Astrocyte (in vitro differentiated cells and primary cell): ENCODE data around the gene GPD2. TPM values are rescaled to one million over a fixed set of nuclear protein-coding genes. Genes with fewer than 3 reads are reported as not detected.
A peak's percentile ranks its signal among the peaks of the same experiment; 100 is the strongest.

Experiments used
- DNase-seq: peaks from one replicate; pipeline ENCODE4 v3.0.0-alpha.2; 2010; ENCODE audit warnings: low read depth
- FAIRE-seq: peaks from 2 replicates; lab custom pipeline; 2011; peaks lifted over from hg19 to GRCh38; lab: Jason Lieb, UNC
- H2AFZ ChIP-seq: 2 replicates; pipeline ENCODE4 v1.6.0; 2012; ENCODE audit warnings: low read depth, low read length, inconsistent platforms
- H3K27ac ChIP-seq: 2 replicates; pipeline ENCODE4 v1.5.1; 2011; ENCODE audit warnings: low read depth, low read length, inconsistent platforms
- H3K27me3 ChIP-seq: 2 replicates; pipeline ENCODE4 v1.6.0; 2011; ENCODE audit warnings: low read length, inconsistent platforms; ENCODE audit not compliant: insufficient read depth
- H3K36me3 ChIP-seq: 2 replicates; pipeline ENCODE4 v1.5.1; 2011; ENCODE audit warnings: low read length, inconsistent platforms; ENCODE audit not compliant: insufficient read depth
- H3K4me1 ChIP-seq: 2 replicates; pipeline ENCODE4 v1.5.1; 2011; ENCODE audit warnings: low read length, inconsistent platforms; ENCODE audit not compliant: insufficient read depth
- H3K4me2 ChIP-seq: 2 replicates; pipeline ENCODE4 v1.6.0; 2012; ENCODE audit warnings: low read length, inconsistent platforms
- H3K4me3 ChIP-seq: 2 replicates; pipeline ENCODE4 v1.5.1; 2011; ENCODE audit warnings: low read depth, mild to moderate bottlenecking, low read length, inconsistent platforms; ENCODE audit not compliant: insufficient read depth
- H3K79me2 ChIP-seq: 2 replicates; pipeline ENCODE4 v1.6.0; 2012; ENCODE audit warnings: mild to moderate bottlenecking, low read length, inconsistent platforms; ENCODE audit not compliant: insufficient read depth
- H3K9ac ChIP-seq: 2 replicates; pipeline ENCODE4 v1.6.0; 2012; ENCODE audit warnings: mild to moderate bottlenecking, low read length, inconsistent platforms
- H3K9me3 ChIP-seq: 2 replicates; pipeline ENCODE4 v1.5.1; 2012; ENCODE audit warnings: low read depth, mild to moderate bottlenecking, low read length, inconsistent platforms; ENCODE audit not compliant: insufficient read depth
- H4K20me1 ChIP-seq: 2 replicates; pipeline ENCODE4 v1.6.0; 2012; ENCODE audit warnings: low read length, inconsistent platforms; ENCODE audit not compliant: insufficient read depth
- H3K27ac Mint-ChIP-seq: one replicate; pipeline ENCODE4 v1.8.0; 2021; ENCODE audit warnings: mild to moderate bottlenecking, mixed read lengths; ENCODE audit not compliant: unreplicated experiment
- H3K27me3 Mint-ChIP-seq: one replicate; pipeline ENCODE4 v1.8.0; 2021; ENCODE audit warnings: low read depth, mixed read lengths; ENCODE audit not compliant: unreplicated experiment
- H3K36me3 Mint-ChIP-seq: one replicate; pipeline ENCODE4 v1.8.0; 2021; ENCODE audit warnings: low read depth, mixed read lengths; ENCODE audit not compliant: unreplicated experiment
- H3K4me1 Mint-ChIP-seq: one replicate; pipeline ENCODE4 v1.8.0; 2021; ENCODE audit warnings: low read depth, mixed read lengths; ENCODE audit not compliant: unreplicated experiment
- H3K4me3 Mint-ChIP-seq: one replicate; pipeline ENCODE4 v1.8.0; 2021; ENCODE audit warnings: mild to moderate bottlenecking, moderate library complexity, mixed read lengths; ENCODE audit not compliant: unreplicated experiment
- H3K9me3 Mint-ChIP-seq: one replicate; pipeline ENCODE4 v1.8.0; 2021; ENCODE audit warnings: mild to moderate bottlenecking, mixed read lengths; ENCODE audit not compliant: unreplicated experiment
- EZH2 ChIP-seq: IDR thresholded peaks from 2 replicates; pipeline ENCODE4 v1.6.1; 2012; ENCODE audit warnings: mild to moderate bottlenecking, low read length, inconsistent platforms; ENCODE audit not compliant: insufficient read depth
- total RNA-seq: library from RNA; stranded (reverse); gene quantifications from 2 replicates; pipeline ENCODE4 v1.2.1, GENCODE V29; 2021
- TF ChIP-seq, protein P1 (sequence below): IDR thresholded peaks from 2 replicates; pipeline ENCODE4 v1.5.1; 2011; ENCODE audit warnings: low read depth, mild to moderate bottlenecking, inconsistent platforms, low read length, moderate library complexity; ENCODE audit not compliant: insufficient read depth

The GPD2 gene
- total RNA-seq, 1 donor from 2014 or later: 29.0 TPM

DNA sequence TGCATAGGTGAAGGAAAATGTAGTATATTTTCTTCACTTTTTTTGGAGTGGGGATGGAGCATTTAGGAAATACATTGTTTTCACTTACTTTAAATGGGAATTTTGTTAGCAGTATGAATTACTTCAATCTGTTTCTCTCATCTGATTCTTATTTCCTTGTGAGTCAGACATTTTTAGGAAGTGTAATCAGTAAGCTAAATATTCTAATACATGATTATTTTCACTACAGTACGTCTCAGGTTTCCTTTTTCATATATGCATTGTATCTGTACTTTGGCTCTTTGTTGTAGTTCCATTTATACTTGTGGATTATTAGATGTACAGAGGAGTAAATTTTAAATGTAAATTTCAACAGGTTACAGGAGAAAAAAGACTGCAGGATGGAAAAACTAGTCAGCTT, 27.9 kb downstream of the GPD2 start:
- peaks cover 10% of the 10 kb centered on the region for H3K79me2 ChIP-seq
- H3K27ac Mint-ChIP-seq: no peak overlapping the region
- peak overlapping the region; percentile 68 for H3K4me2 ChIP-seq
- H3K9ac ChIP-seq: no peak overlapping the region
- no peaks in the 10 kb centered on the region for H3K27me3 ChIP-seq
- no peak for TF ChIP-seq EZH2
- TF ChIP-seq, protein P1, sequence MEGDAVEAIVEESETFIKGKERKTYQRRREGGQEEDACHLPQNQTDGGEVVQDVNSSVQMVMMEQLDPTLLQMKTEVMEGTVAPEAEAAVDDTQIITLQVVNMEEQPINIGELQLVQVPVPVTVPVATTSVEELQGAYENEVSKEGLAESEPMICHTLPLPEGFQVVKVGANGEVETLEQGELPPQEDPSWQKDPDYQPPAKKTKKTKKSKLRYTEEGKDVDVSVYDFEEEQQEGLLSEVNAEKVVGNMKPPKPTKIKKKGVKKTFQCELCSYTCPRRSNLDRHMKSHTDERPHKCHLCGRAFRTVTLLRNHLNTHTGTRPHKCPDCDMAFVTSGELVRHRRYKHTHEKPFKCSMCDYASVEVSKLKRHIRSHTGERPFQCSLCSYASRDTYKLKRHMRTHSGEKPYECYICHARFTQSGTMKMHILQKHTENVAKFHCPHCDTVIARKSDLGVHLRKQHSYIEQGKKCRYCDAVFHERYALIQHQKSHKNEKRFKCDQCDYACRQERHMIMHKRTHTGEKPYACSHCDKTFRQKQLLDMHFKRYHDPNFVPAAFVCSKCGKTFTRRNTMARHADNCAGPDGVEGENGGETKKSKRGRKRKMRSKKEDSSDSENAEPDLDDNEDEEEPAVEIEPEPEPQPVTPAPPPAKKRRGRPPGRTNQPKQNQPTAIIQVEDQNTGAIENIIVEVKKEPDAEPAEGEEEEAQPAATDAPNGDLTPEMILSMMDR: no peak
- FAIRE-seq: no peak
- H4K20me1 ChIP-seq: no peaks in the 10 kb centered on the region
- H3K9me3 Mint-ChIP-seq: no peaks in the 10 kb centered on the region
- H3K4me3 Mint-ChIP-seq: no peak overlapping the region
- H3K27me3 Mint-ChIP-seq: no peaks in the 10 kb centered on the region
- peaks cover 14% of the 10 kb centered on the region for H3K4me1 Mint-ChIP-seq
- H3K4me3 ChIP-seq: no peak overlapping the region
- peaks cover 10% of the 10 kb centered on the region for H3K4me1 ChIP-seq
- DNase-seq: no peak
- no peak overlapping the region for H2AFZ ChIP-seq
- no peaks in the 10 kb centered on the region for H3K36me3 Mint-ChIP-seq
- H3K9me3 ChIP-seq: no peaks in the 10 kb centered on the region
- H3K27ac ChIP-seq: no peak overlapping the region
- H3K36me3 ChIP-seq: no peaks in the 10 kb centered on the region

DNA sequence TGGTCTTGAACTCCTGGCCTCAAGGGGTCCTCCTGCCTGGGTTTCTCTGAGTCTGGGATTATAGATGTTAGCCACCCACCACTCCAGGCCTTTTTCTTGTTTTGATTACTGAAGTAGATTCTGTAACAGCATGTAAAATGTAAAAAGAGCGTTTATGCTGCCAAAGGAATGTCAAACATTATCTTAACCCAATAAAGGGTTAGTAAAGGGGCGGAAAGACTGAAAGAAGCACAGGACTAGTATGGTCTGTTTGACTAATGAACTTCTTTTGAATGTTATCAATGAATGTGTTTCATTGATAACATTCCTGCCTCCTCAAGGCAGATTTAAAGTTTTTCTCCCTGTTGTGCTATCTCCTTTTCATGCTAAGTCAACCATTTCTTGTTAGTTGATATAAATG, 29.4 kb downstream of the GPD2 start:
- Histone ChIP-seq H3K79me2 (peaks cover 16% of the 10 kb centered on the region), H3K36me3 (no peaks in the 10 kb centered on the region), H3K4me3 (no peak overlapping the region), H4K20me1 (no peaks in the 10 kb centered on the region), H2AFZ (no peak overlapping the region), H3K4me2 (no peak overlapping the region), H3K27me3 (no peaks in the 10 kb centered on the region), H3K4me1 (peaks cover 10% of the 10 kb centered on the region), H3K27ac (no peak overlapping the region), H3K9me3 (no peaks in the 10 kb centered on the region), H3K9ac (no peak overlapping the region)
- Mint-ChIP-seq H3K27ac (peak overlapping the region; percentile 43), H3K27me3 (no peaks in the 10 kb centered on the region), H3K4me1 (peaks cover 11% of the 10 kb centered on the region), H3K9me3 (no peaks in the 10 kb centered on the region), H3K36me3 (no peaks in the 10 kb centered on the region), H3K4me3 (no peak overlapping the region)
- no peak for FAIRE-seq
- DNase-seq: peak; percentile 24
- TF ChIP-seq, protein P1: no peak
- no peak for TF ChIP-seq EZH2

DNA sequence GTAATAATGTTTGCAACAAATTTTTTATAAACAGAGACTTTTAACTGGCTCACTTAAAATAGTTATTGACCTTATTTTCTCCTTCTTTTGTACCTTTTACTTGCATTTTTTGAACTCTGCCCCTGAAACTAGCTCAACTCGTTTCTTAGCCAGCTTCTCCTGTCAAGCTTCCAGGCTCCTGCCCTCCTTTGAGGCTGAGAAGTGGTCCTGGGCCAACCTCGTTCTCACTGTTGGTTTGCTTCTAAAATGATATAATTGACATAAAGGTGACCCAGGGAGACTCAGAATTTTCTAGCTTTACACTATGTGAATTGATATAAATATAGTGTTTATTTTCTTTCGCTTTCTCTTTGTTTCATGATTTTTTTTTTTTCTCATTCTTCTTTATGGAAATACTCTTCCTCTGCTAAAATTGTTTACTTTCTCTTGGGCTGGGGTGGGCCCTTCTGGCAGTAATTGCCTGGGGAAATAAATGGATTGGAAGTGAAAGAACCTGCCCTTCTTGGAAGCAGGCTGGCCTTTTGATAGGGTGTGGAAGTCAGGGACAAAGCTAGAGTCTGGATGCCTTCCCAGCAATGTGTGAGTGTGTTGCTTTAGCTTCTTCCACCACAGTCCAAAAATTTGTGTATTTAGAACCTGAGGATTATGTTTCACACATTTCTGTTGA, 30.7 kb downstream of the GPD2 start:
- H3K36me3 Mint-ChIP-seq: no peaks in the 10 kb centered on the region
- Histone ChIP-seq H3K79me2 (peaks cover 17% of the 10 kb centered on the region), H3K27me3 (no peaks in the 10 kb centered on the region), H3K4me2 (peak overlapping the region; percentile 63), H3K27ac (no peak overlapping the region), H2AFZ (no peak overlapping the region), H3K9ac (peak overlapping the region; percentile 12), H3K4me3 (no peak overlapping the region), H3K4me1 (peaks cover 10% of the 10 kb centered on the region), H4K20me1 (no peaks in the 10 kb centered on the region), H3K9me3 (no peaks in the 10 kb centered on the region), H3K36me3 (no peaks in the 10 kb centered on the region)
- H3K4me1 Mint-ChIP-seq: peaks cover 11% of the 10 kb centered on the region
- FAIRE-seq: no peak
- no peaks in the 10 kb centered on the region for H3K9me3 Mint-ChIP-seq
- peak; percentile 80 for DNase-seq
- no peak overlapping the region for H3K4me3 Mint-ChIP-seq
- TF ChIP-seq EZH2: no peak
- TF ChIP-seq, protein P1: no peak
- no peak overlapping the region for H3K27ac Mint-ChIP-seq
- H3K27me3 Mint-ChIP-seq: no peaks in the 10 kb centered on the region
